Loucy (cell line): ENCODE measurements around the gene SHROOM3.

ENCODE experiments used
- EZH2phosphoT487 ChIP-seq: fragments of 200-600 bp; IDR thresholded peaks from 2 replicates; pipeline ENCODE4 v1.6.1; 2018; ENCODE audit warnings: antibody characterized with exemption, mild to moderate bottlenecking, moderate library complexity, borderline replicate concordance
- TF ChIP-seq, protein P1 (sequence below): fragments of 200-600 bp; sonication (generic); conservative IDR thresholded peaks from 2 replicates; pipeline ENCODE4 v1.5.1; 2014; ENCODE audit warnings: mild to moderate bottlenecking, antibody characterized with exemption, low read length

DNA sequence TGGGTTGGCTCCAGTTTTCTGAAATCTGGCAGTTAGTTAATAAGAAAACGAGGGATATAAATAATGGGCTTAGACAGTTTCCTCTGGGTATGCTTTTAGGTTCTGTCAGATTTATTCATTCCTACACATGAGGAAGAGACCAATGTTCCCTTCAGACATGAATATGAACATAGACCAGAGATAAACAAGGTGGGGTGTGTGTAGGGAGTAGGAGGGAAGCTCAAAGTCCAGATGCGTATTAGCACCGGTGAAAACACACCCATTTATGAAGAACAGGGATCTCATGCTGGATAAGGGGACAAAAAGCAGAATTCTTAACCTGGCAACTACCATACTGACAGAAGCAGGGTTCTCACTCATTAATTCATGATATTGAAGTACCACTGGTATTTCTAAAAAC, 240.0 kb downstream of the SHROOM3 start:
- TF ChIP-seq, protein P1, sequence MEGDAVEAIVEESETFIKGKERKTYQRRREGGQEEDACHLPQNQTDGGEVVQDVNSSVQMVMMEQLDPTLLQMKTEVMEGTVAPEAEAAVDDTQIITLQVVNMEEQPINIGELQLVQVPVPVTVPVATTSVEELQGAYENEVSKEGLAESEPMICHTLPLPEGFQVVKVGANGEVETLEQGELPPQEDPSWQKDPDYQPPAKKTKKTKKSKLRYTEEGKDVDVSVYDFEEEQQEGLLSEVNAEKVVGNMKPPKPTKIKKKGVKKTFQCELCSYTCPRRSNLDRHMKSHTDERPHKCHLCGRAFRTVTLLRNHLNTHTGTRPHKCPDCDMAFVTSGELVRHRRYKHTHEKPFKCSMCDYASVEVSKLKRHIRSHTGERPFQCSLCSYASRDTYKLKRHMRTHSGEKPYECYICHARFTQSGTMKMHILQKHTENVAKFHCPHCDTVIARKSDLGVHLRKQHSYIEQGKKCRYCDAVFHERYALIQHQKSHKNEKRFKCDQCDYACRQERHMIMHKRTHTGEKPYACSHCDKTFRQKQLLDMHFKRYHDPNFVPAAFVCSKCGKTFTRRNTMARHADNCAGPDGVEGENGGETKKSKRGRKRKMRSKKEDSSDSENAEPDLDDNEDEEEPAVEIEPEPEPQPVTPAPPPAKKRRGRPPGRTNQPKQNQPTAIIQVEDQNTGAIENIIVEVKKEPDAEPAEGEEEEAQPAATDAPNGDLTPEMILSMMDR, result no peak
- no peak for TF ChIP-seq EZH2phosphoT487
